ENCODE data around the gene WDFY4. TPM values are rescaled to one million over a fixed set of nuclear protein-coding genes. Genes with fewer than 3 reads are reported as not detected.

Gene WDFY4
- polyA plus RNA-seq, 2 of the 4 experiments (the other 2 are of a cell fraction), result not detected

GRCh38 chr10:48789486-48790456, 105.1 kb downstream of the WDFY4 start:
- DNase-seq (ENCODE audit: low read depth in 1 of 2, low spot score in 1 of 2) (no peak), FAIRE-seq (no peak), ATAC-seq (no peak)
- WGBS (ENCODE audit: missing lambda C conversion rate), result 26% methylated on average over 10 of the region's 10 CpGs
- Histone ChIP-seq H3K4me1 (no peaks in the 10 kb centered on the region), H3K4me3 (no peak overlapping the region), H3K27ac (no peak overlapping the region), H3K4me2 (no peak overlapping the region), H3K9me3 (no peaks in the 10 kb centered on the region)
- CTCF ChIA-PET, result interaction anchor here (1.6 kb wide), 1 partner anchor 11 kb away, joined by 5 read pairs; no protein-coding TSS in a partner anchor
- POLR2A ChIA-PET, result no interaction called here
- no peak for TF ChIP-seq HES2 (IDR thresholded peaks at IDR 0.05)

GRCh38 chr10:48790457-48791044, 105.9 kb downstream of the WDFY4 start:
- Histone ChIP-seq H3K9me3 (no peaks in the 10 kb centered on the region), H3K4me3 (no peak overlapping the region), H3K4me2 (no peak overlapping the region), H3K4me1 (no peaks in the 10 kb centered on the region), H3K27ac (no peak overlapping the region)
- POLR2A ChIA-PET, result no interaction called here
- TF ChIP-seq ZSCAN20 (CRISPR knock-in tag; IDR thresholded peaks at IDR 0.05) (no peak), RCOR1 (IDR thresholded peaks at IDR 0.05; ENCODE audit: low read depth, low read length) (no peak), MYC (IDR thresholded peaks at IDR 0.05; ENCODE audit: borderline replicate concordance, low read length) (no peak), SMC3 (IDR thresholded peaks at IDR 0.05) (no peak)
- ATAC-seq (no peak), FAIRE-seq (no peak), DNase-seq (ENCODE audit: low read depth in 1 of 2, low spot score in 1 of 2) (no peak)
- 28% methylated on average over 7 of the region's 8 CpGs for WGBS (ENCODE audit: missing lambda C conversion rate)
- CTCF ChIA-PET, result interaction anchor here (1.6 kb wide), 1 partner anchor 11 kb away, joined by 5 read pairs; no protein-coding TSS in a partner anchor

- no peak overlapping the region for H3K4me2 ChIP-seq
- no peak for ATAC-seq
- no peak for DNase-seq (ENCODE audit: low read depth in 1 of 2, low spot score in 1 of 2)
- H3K4me3 ChIP-seq, result no peak overlapping the region
- TF ChIP-seq HMGXB4 (CRISPR knock-in tag; IDR thresholded peaks at IDR 0.05; ENCODE audit: borderline replicate concordance) (no peak), MAX (IDR thresholded peaks at IDR 0.05) (no peak), HOXB5 (CRISPR knock-in tag; IDR thresholded peaks at IDR 0.05) (no peak), EHMT2 (IDR thresholded peaks at IDR 0.05; ENCODE audit: low read depth) (no peak), RAD21 (conservative IDR thresholded peaks at IDR 0.05 in 1 of 2, IDR thresholded peaks at IDR 0.05 in 1 of 2) (no peak), POLR2AphosphoS2 (conservative IDR thresholded peaks at IDR 0.05; ENCODE audit: low read length) (no peak), CBX8 (IDR thresholded peaks at IDR 0.05) (no peak)
- no peak for FAIRE-seq
- CTCF ChIA-PET, result no interaction called here
- WGBS (ENCODE audit: missing lambda C conversion rate), result 28% methylated on average over 6 of the region's 6 CpGs
- no peaks in the 10 kb centered on the region for H3K9me3 ChIP-seq
- H3K27ac ChIP-seq, result no peak overlapping the region
- H3K4me1 ChIP-seq, result no peaks in the 10 kb centered on the region
- POLR2A ChIA-PET, result no interaction called here
These were observed 106.7 kb downstream of the WDFY4 start for GRCh38 chr10:48791267-48791928.

GRCh38 chr10:48792121-48792520, 107.4 kb downstream of the WDFY4 start:
- H3K4me3 ChIP-seq, result no peak overlapping the region
- ChIA-PET CTCF (no interaction called here), POLR2A (no interaction called here)
- DNase-seq (ENCODE audit: low read depth in 1 of 2, low spot score in 1 of 2) (no peak), FAIRE-seq (no peak), ATAC-seq (no peak)
- H3K27ac ChIP-seq, result no peak overlapping the region
- no peaks in the 10 kb centered on the region for H3K4me1 ChIP-seq
- H3K4me2 ChIP-seq, result no peak overlapping the region
- H3K9me3 ChIP-seq, result no peaks in the 10 kb centered on the region
- TF ChIP-seq TFCP2L1 (CRISPR knock-in tag; IDR thresholded peaks at IDR 0.05), result no peak
- TF ChIP-seq FOSB (CRISPR knock-in tag; IDR thresholded peaks at IDR 0.05), result no peak
- TF ChIP-seq JUNB (IDR thresholded peaks at IDR 0.05), result no peak
- TF ChIP-seq RAD21 (conservative IDR thresholded peaks at IDR 0.05 in 1 of 2, IDR thresholded peaks at IDR 0.05 in 1 of 2), result no peak
- no peak for TF ChIP-seq FOSL2 (IDR thresholded peaks at IDR 0.05)
- TF ChIP-seq FOSL2 (CRISPR knock-in tag; IDR thresholded peaks at IDR 0.05), result no peak
- no peak for TF ChIP-seq CTCF (IDR thresholded peaks at IDR 0.05)
- no peak for TF ChIP-seq HDAC2 (IDR thresholded peaks at IDR 0.05)
- no peak for TF ChIP-seq KDM1A (IDR thresholded peaks at IDR 0.05; ENCODE audit: low read depth)
- 17% methylated on average over 3 of the region's 3 CpGs for WGBS (ENCODE audit: missing lambda C conversion rate)
